HG03039 (cell line): Measurements from ENCODE around the gene ANTXR1.

Source experiments
- ATAC-seq: cut with Tn5 transposase; IDR thresholded peaks from one replicate; pipeline ENCODE4 v1.9.1; 2021; ENCODE audit warnings: mild to moderate bottlenecking, moderate library complexity; ENCODE audit not compliant: unreplicated experiment

The ANTXR1 gene

GRCh38 chr2:69126341-69126740 is 113.4 kb downstream of the ANTXR1 start:
- no peak for ATAC-seq

DNA sequence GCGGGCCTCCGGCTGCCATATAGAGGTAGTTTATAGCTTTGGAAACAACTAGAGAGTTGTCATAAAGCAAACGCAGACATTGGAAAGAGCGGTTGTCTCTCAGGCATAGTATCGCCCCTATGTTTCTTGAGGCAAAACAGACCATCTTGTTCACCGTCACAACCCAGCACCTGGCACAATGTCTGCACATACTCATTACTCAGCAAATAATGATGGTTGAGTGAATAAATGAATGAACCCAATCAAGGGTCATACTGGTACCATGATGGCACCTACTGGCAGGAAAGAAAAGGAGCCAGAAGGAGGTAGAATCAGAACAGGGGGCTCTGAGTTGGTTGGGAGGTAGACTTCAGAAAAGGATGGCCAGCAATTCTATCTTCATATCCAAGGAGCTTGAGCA is 118.5 kb downstream of the ANTXR1 start:
- no peak for ATAC-seq

GRCh38 chr2:69131983-69132675 is 119.2 kb downstream of the ANTXR1 start:
- ATAC-seq: no peak

DNA sequence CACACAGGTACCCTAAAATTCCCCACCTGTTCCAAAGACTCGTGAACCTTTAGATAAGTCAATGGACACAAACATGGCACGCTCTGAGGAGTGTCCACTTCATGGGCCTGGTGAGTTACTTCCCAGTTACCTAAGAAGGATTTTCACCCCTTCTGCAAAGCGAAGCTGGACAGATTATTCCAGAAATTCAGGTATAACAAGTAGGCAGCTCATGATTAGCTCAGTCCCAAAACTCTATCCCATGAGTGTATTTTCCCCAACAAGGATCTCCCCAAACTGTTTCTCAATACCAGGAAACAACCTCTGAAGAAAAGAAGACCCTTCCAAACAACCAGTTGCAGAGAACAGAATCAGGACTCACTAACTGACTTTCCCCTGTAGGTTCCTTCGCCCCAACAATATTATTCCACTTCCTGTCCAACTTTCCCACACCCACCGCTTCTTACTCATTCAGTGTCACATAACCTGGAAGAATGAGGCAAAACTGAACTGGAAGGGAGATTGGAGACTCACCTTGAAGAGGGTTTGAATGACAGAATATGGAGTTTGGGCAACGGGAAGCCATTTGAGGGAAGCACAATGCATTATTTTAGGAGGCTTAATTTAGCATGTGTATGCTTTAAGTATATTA is 120.1 kb downstream of the ANTXR1 start:
- no peak for ATAC-seq

DNA sequence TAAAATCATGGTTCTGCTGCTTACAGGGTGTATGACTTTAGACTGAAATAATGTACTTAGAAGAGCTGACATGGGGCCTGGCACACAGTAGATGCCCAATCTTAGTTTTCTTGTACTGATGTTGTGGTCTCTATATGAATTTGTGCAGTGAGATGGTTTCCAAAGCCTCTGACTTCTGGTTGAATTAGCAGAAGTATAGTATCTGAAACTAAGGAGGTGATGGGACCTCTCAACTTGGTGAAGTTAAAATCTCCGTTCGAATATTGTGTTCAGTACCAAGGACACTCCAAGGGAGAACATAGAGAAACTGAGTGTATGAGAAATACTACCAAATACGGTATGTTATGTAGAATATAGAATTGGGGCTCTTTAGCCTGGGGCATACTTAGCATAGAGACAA is 120.9 kb downstream of the ANTXR1 start:
- ATAC-seq: no peak

GRCh38 chr2:69134306-69134945 is 121.4 kb downstream of the ANTXR1 start:
- no peak for ATAC-seq

GRCh38 chr2:69138247-69138772 is 125.3 kb downstream of the ANTXR1 start:
- no peak for ATAC-seq

DNA sequence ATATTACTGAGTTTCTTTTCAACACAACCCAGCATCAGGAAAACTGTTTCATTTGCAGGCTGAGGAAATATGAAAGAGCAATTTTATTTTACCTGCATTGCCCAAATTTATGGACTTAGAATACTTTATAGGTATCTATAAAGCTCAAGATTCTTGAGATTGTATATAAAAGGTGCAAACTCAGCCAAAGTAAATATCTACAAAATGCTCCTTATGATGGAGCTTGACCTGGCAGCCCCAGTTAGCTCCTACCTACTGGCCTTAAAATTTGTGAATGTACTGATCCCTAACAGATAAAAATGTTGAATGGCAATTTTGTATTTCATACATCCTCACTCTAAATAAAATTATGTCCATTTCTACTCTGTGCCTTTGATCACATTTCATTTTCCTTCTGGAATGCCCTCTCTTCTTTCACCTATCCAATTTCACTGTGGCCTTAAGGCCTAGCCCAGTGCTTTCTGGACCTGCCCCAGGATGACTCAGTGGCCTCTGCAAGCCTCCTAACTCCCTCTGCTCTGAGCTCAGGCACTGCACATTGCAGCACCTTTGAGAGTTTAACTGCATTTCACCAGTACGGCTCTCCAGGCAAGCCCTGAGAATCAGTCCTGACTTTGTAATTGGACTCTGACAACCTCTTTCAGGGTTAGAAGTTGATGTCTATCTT is 125.9 kb downstream of the ANTXR1 start:
- ATAC-seq: no peak

DNA sequence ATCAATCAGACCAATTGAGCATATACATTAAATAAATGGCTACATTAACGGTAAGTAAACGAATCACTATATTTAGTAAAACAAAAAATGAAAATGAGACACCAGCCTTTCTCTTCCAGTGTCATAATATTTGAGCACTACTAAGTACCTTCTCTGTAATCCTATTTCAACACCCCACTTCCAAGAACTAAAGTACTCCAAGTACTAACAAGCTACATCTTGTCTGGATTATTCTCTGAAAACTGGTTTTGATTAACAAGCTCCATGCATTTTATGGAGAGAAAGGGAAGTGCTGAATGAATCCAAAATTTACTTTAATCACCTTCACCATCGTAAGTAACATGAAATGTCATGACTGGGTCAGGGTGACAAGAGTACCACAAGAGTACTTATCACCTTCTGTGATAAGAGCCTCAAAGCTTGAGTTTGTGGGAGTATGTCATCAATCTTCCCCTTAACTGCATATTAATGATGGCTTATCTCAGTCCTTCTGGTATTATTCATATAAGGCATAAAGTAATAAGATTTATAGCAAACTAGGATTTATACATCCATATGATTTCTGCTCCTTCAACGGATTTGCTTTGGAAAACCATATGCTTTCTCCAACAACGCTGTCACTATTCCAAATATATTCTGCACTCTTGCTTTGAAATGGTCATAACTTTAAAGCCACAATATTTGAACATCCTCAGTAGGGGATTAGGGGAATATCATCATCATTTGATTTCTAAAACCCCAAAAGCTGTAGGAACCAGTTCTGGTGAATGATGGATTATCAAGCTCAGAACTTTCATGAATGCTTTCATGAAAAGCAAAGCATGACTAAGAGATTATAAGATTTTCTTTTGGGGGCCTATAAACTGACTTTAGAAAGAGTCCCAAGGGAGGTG is 127.0 kb downstream of the ANTXR1 start:
- ATAC-seq: no peak

- no peak for ATAC-seq
Observed at GRCh38 chr2:69141061-69141460, 128.1 kb downstream of the ANTXR1 start.

DNA sequence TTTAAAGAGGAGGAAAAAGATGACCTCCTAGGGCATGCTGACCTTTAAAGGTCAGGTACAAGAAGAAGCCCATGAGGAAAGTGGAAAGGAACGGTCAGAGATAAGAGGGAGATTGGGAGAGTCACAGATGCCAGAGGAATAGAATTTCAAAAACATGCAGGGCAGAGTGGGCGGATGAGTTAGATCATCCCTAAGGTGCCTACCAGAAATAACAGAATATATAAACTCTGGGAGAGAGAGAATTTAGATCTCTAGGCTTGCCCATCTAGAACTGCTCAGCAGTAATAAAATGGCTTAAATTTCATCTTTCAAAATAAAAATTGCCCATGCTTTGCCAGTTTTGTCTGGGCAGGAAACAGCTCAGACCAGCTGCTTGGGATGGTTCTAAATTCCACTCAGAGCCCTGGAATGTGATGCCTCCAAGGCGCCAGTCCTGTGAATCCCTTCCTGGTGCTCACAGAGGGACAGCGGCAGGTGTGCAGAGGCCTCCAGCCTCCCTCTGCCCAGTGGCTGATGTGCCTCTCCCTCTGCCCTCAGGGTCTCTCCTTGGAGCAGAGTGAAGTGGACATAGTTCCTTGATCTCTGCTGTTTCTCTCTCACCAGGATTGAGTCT is 130.9 kb downstream of the ANTXR1 start:
- ATAC-seq: no peak

DNA sequence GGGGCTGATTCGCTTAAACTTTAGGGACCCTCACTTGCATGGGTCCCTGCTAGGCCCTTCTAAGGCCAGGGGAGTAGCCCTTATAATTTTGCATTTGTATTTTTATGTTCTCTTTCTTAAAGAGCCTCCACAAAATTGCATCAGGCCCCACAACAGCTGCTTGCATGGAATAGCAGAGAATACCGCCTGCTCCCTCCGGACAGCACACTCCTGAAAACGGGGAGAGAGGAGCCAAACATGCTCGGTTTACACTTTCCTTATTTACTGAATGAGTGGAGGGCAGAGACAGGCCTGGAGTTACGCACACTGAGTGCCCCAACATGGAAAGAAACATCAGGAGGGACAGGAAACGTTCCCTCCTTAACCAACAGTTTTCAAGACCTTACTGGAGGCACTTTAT is 132.2 kb downstream of the ANTXR1 start:
- no peak for ATAC-seq

DNA sequence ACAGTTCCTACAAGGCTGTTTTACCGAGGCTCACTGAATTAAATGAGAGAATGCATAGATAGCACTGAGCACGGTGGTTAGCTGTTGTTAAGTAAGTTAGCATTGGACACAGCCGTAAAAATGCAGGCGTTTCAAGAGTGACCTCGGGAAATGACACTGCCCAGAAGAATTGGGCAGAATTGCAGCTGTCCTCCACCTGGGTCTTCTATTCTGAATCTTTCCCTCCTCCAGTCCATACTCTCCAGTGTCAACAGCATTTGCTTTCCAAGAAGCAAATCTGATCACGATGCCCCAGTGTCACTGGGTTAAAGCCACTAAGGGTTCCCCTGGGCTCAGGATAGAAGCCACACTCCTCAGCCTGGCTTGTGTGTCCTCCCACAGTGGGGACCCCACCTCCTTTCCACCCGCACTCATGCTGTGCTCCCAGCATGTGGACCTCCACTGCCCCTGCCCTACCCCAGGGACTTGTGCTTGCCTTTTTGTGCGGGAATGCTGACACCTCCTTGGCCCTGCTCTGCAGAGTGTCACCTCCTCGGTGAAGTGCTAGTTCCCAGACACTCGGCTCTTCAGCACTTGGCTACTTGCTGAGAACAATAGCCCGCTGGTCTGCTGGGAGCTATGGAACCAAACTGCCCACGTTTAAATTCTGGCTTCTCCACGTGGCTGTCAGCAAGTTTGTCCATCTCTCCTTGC is 135.0 kb downstream of the ANTXR1 start:
- no peak for ATAC-seq

DNA sequence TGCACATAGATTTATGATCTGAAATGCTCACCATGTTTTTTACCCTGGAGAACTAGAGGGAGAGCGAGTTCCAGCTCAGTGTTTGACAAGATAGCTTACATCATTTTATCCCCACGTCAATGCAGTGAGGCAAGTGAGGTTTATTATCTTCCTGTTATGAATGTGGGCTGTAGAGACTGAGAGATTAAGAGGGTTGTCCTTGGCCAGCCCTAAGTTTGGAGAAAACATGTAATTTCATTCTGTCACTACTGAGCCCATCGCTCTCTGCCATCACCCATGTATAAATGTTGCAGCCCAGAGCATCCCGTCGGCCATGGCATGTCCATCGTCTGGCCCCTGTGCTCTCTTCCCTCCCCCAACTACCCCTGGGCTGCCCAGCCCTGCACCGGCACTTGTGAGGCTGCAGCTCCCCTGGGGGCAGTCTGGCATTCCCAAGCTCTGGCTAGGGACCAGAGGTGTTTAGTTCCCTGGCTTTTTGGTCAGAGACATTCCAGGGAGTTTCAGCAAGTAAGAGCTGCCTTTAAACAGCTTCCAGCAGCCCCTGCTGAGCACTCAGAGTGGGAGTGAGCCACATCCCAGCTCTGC is 136.7 kb downstream of the ANTXR1 start:
- no peak for ATAC-seq

DNA sequence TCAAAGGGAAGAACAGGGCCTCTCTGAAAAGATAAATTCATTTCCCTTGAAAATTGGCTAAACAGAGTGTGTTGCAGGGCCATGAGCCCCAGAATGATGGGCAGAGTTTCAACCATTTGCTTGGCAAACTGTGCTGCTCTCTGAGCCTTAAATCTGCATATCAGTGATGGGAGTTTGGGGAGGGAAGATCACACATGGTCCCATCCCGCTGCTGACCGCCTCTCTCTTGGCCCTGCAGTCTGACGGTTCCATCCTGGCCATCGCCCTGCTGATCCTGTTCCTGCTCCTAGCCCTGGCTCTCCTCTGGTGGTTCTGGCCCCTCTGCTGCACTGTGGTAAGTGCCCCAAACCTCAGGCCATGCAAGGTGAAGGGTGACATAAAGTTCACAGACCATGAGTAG is 139.0 kb downstream of the ANTXR1 start:
- no peak for ATAC-seq

DNA sequence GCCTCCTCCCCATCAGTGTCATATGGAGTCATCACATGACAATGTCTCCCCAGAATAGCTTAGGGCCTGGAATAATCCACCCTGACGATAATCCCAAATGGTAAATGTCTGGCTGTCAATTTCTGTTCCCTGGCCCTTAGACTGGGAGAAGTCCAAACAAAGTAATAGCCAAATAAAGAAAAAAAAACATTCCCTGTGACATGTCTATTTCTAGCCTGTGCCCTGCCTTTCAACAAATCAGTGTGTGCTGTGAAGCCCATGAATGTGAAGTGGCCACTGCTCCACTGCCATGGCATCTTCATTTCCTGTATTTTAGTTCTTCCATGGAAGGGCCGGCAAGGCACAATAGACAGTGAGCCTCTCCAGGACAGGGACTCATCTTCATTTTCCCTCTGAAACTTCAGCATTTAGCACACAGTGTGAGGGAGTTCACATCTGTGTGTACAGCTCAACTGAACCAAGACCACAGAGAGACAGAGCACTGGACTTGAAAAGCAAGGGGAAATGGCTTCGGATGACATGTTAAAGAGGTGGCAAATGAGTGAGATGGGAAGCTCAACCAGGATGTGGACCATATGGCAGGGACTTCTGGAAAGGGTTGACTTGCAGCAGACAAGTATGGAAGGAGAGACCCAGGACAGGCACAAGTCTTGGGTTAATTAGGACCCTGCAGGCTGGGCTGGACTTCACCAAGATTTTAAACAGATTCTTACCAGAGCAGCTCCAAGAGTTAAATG is 140.0 kb downstream of the ANTXR1 start:
- ATAC-seq: no peak

GRCh38 chr2:69154106-69154505 is 141.1 kb downstream of the ANTXR1 start:
- ATAC-seq: no peak

DNA sequence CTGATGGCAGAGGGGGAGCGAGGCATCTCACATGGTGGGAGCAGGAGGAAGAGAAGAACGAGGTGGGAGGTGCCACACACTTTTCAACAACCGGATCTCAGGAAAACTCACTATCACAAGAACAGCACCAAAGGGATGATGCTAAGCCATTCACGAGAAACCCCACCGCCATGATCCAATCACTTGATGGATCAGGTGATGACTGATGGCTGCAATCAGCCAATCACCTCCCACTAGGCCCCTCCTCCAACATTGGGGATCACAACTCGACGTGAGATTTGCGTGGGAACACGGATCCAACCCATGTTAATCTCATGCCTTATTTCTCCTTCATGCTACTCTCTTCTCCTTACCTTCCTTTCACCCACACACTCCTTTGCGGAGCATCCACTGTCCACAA is 143.6 kb downstream of the ANTXR1 start:
- ATAC-seq: no peak

DNA sequence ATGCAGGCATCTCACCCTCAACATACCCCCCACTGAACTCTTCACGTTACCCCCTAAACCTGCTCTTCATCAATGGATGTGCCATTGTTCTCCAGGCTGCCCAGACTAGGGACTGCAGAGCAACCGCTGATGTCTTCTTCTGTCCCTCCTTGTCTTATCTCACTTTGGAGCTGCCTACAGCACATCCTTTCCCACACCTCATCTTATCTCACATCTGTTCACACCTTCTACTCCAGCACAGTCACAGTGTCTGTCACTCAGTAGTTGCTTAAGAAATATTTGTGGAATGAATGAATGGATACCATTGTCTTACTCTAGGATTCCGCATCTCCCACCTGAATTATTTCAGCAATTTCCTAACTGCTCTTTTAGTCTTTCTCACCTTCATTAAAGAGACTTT is 144.5 kb downstream of the ANTXR1 start:
- no peak for ATAC-seq
